ENCODE data around the gene RETREG2. TPM values are rescaled to one million over a fixed set of nuclear protein-coding genes. Genes with fewer than 3 reads are reported as not detected.

RETREG2 gene
- polyA plus RNA-seq (ENCODE audit: low read depth in 6 of 6) = 100 to 1,000 TPM in 1 of 6 donors, 10 to 100 TPM in 5; 54.7 to 113 (median 62.7) TPM

- H3K4me1 Mint-ChIP-seq = peaks cover 42 to 59% (median 50%) of the 10 kb centered on the region in 3 donors
- DNase-seq (peak; percentile 84), ATAC-seq (ENCODE audit: low read depth in 2 of 2) (peak; percentile 38 to 42)
- peak within 1 kb of the TSS; percentile 99 to 100 (median 100) for H3K27ac Mint-ChIP-seq
- H3K36me3 Mint-ChIP-seq = peaks cover 12 to 28% of the 10 kb centered on the region in 2 donors
- H3K27me3 Mint-ChIP-seq = no peaks in the 10 kb centered on the region
- H3K4me3 Mint-ChIP-seq = peak within 1 kb of the TSS; percentile 96 to 99 (median 98)
- no peaks in the 10 kb centered on the region for H3K9me3 Mint-ChIP-seq
Observed at GRCh38 chr2:219177552-219178376, at the start of gene RETREG2. Gene RETREG2 (plus strand): TSS chr2:219178275. CDS start chr2:219178353, 78 bp downstream.

- Mint-ChIP-seq H3K4me1 (peaks cover 0 to 16% (median 8%) of the 10 kb centered on the region in 3 donors), H3K27me3 (no peaks in the 10 kb centered on the region), H3K36me3 (peaks cover 0 to 5% of the 10 kb centered on the region in 2 donors), H3K27ac (peak overlapping the region in 1 of 6 donors; percentile 75), H3K9me3 (no peaks in the 10 kb centered on the region), H3K4me3 (no peak overlapping the region)
- DNase-seq (no peak), ATAC-seq (ENCODE audit: low read depth in 2 of 2) (no peak)
Observed at GRCh38 chr2:219128396-219128795, 49.7 kb upstream of the RETREG2 start.

- H3K4me1 Mint-ChIP-seq = peaks cover 0 to 15% (median 13%) of the 10 kb centered on the region in 3 donors
- DNase-seq (no peak), ATAC-seq (ENCODE audit: low read depth in 2 of 2) (no peak)
- peaks cover 0 to 5% of the 10 kb centered on the region in 2 donors for H3K36me3 Mint-ChIP-seq
- H3K27ac Mint-ChIP-seq = no peak overlapping the region
- H3K9me3 Mint-ChIP-seq = no peaks in the 10 kb centered on the region
- no peak overlapping the region for H3K4me3 Mint-ChIP-seq
- H3K27me3 Mint-ChIP-seq = no peaks in the 10 kb centered on the region
Observed at GRCh38 chr2:219129589-219129988, 48.5 kb upstream of the RETREG2 start.

- H3K36me3 Mint-ChIP-seq = peaks cover 0 to 5% of the 10 kb centered on the region in 2 donors
- ATAC-seq (ENCODE audit: low read depth in 2 of 2) (no peak), DNase-seq (no peak)
- H3K9me3 Mint-ChIP-seq = no peaks in the 10 kb centered on the region
- no peaks in the 10 kb centered on the region for H3K27me3 Mint-ChIP-seq
- peaks cover 0 to 15% (median 9%) of the 10 kb centered on the region in 3 donors for H3K4me1 Mint-ChIP-seq
- no peak overlapping the region for H3K4me3 Mint-ChIP-seq
- no peak overlapping the region for H3K27ac Mint-ChIP-seq
Observed at GRCh38 chr2:219131327-219131726, 46.7 kb upstream of the RETREG2 start.

- DNase-seq = no peak
- no peak overlapping the region for H3K4me3 Mint-ChIP-seq
- H3K27ac Mint-ChIP-seq = no peak overlapping the region
- H3K36me3 Mint-ChIP-seq = peaks cover 0 to 5% of the 10 kb centered on the region in 2 donors
- no peak for ATAC-seq (ENCODE audit: low read depth in 2 of 2)
- no peaks in the 10 kb centered on the region for H3K9me3 Mint-ChIP-seq
- H3K4me1 Mint-ChIP-seq = peaks cover 0 to 11% (median 9%) of the 10 kb centered on the region in 3 donors
- H3K27me3 Mint-ChIP-seq = no peaks in the 10 kb centered on the region
Observed at GRCh38 chr2:219131744-219132143, 46.3 kb upstream of the RETREG2 start.

GRCh38 chr2:219133976-219134375 is 44.1 kb upstream of the RETREG2 start:
- no peaks in the 10 kb centered on the region for H3K27me3 Mint-ChIP-seq
- no peak for DNase-seq
- H3K4me1 Mint-ChIP-seq = peaks cover 0 to 9% (median 3%) of the 10 kb centered on the region in 3 donors
- no peak overlapping the region for H3K4me3 Mint-ChIP-seq
- no peak overlapping the region for H3K27ac Mint-ChIP-seq
- H3K36me3 Mint-ChIP-seq = peaks cover 0 to 12% of the 10 kb centered on the region in 2 donors
- no peak for ATAC-seq (ENCODE audit: low read depth in 2 of 2)
- H3K9me3 Mint-ChIP-seq = no peaks in the 10 kb centered on the region

GRCh38 chr2:219140722-219141121 is 37.4 kb upstream of the RETREG2 start:
- H3K9me3 Mint-ChIP-seq = peaks cover 0 to 2% (median 0%) of the 10 kb centered on the region in 7 donors
- ATAC-seq (ENCODE audit: low read depth in 2 of 2) (no peak), DNase-seq (no peak)
- no peak overlapping the region for H3K27ac Mint-ChIP-seq
- no peak overlapping the region for H3K4me3 Mint-ChIP-seq
- no peaks in the 10 kb centered on the region for H3K4me1 Mint-ChIP-seq
- H3K36me3 Mint-ChIP-seq = peaks cover 44 to 46% of the 10 kb centered on the region in 2 donors
- no peaks in the 10 kb centered on the region for H3K27me3 Mint-ChIP-seq

GRCh38 chr2:219142329-219142728 is 35.7 kb upstream of the RETREG2 start:
- H3K4me3 Mint-ChIP-seq = no peak overlapping the region
- H3K4me1 Mint-ChIP-seq = peaks cover 0 to 5% (median 0%) of the 10 kb centered on the region in 3 donors
- no peaks in the 10 kb centered on the region for H3K27me3 Mint-ChIP-seq
- DNase-seq = no peak
- H3K9me3 Mint-ChIP-seq = peaks cover 0 to 2% (median 0%) of the 10 kb centered on the region in 7 donors
- H3K36me3 Mint-ChIP-seq = peaks cover 56 to 57% of the 10 kb centered on the region in 2 donors
- no peak for ATAC-seq (ENCODE audit: low read depth in 2 of 2)
- no peak overlapping the region for H3K27ac Mint-ChIP-seq

- Mint-ChIP-seq H3K36me3 (peaks cover 14 to 20% of the 10 kb centered on the region in 2 donors), H3K4me3 (no peak overlapping the region), H3K27me3 (no peaks in the 10 kb centered on the region), H3K4me1 (peaks cover 0 to 5% (median 0%) of the 10 kb centered on the region in 3 donors), H3K27ac (no peak overlapping the region), H3K9me3 (no peaks in the 10 kb centered on the region)
- ATAC-seq (ENCODE audit: low read depth in 2 of 2) (no peak), DNase-seq (no peak)
Observed at GRCh38 chr2:219149667-219150066, 28.4 kb upstream of the RETREG2 start.

GRCh38 chr2:219155054-219155644 is 22.9 kb upstream of the RETREG2 start:
- ATAC-seq (ENCODE audit: low read depth in 2 of 2) = peak in 1 of 2 donors; percentile 44
- H3K36me3 Mint-ChIP-seq = peaks cover 4 to 13% of the 10 kb centered on the region in 2 donors
- peaks cover 4 to 10% (median 6%) of the 10 kb centered on the region in 3 donors for H3K4me1 Mint-ChIP-seq
- peak; percentile 49 for DNase-seq
- H3K9me3 Mint-ChIP-seq = no peaks in the 10 kb centered on the region
- no peak overlapping the region for H3K27ac Mint-ChIP-seq
- no peaks in the 10 kb centered on the region for H3K27me3 Mint-ChIP-seq
- peak overlapping the region in 1 of 8 donors; percentile 36 for H3K4me3 Mint-ChIP-seq

- H3K27me3 Mint-ChIP-seq = no peaks in the 10 kb centered on the region
- H3K27ac Mint-ChIP-seq = peak overlapping the region in 1 of 6 donors; percentile 17
- H3K9me3 Mint-ChIP-seq = no peaks in the 10 kb centered on the region
- peaks cover 4 to 13% of the 10 kb centered on the region in 2 donors for H3K36me3 Mint-ChIP-seq
- H3K4me1 Mint-ChIP-seq = peaks cover 16 to 21% (median 19%) of the 10 kb centered on the region in 3 donors
- DNase-seq (no peak), ATAC-seq (ENCODE audit: low read depth in 2 of 2) (no peak)
- peak overlapping the region in 2 of 8 donors; percentile 53 to 75 for H3K4me3 Mint-ChIP-seq
Observed at GRCh38 chr2:219157396-219157795, 20.7 kb upstream of the RETREG2 start.

GRCh38 chr2:219158025-219158424 is 20.1 kb upstream of the RETREG2 start:
- H3K27me3 Mint-ChIP-seq = no peaks in the 10 kb centered on the region
- peaks cover 16 to 21% (median 20%) of the 10 kb centered on the region in 3 donors for H3K4me1 Mint-ChIP-seq
- no peaks in the 10 kb centered on the region for H3K9me3 Mint-ChIP-seq
- peak overlapping the region in 1 of 6 donors; percentile 32 for H3K27ac Mint-ChIP-seq
- peaks cover 4 to 13% of the 10 kb centered on the region in 2 donors for H3K36me3 Mint-ChIP-seq
- DNase-seq (no peak), ATAC-seq (ENCODE audit: low read depth in 2 of 2) (no peak)
- peak overlapping the region in 1 of 8 donors; percentile 26 for H3K4me3 Mint-ChIP-seq

GRCh38 chr2:219158586-219158985 is 19.5 kb upstream of the RETREG2 start:
- H3K27me3 Mint-ChIP-seq = no peaks in the 10 kb centered on the region
- peaks cover 4 to 13% of the 10 kb centered on the region in 2 donors for H3K36me3 Mint-ChIP-seq
- DNase-seq = no peak
- peaks cover 16 to 21% (median 20%) of the 10 kb centered on the region in 3 donors for H3K4me1 Mint-ChIP-seq
- ATAC-seq (ENCODE audit: low read depth in 2 of 2) = no peak
- peak overlapping the region in 2 of 8 donors; percentile 24 to 26 for H3K4me3 Mint-ChIP-seq
- no peak overlapping the region for H3K27ac Mint-ChIP-seq
- no peaks in the 10 kb centered on the region for H3K9me3 Mint-ChIP-seq
